Measurements from ENCODE around the gene PDE6H. TPM values are rescaled to one million over a fixed set of nuclear protein-coding genes. Genes with fewer than 3 reads are reported as not detected.

The PDE6H gene
- total and polyA plus RNA-seq, 2 of the 8 experiments (the other 6 are each of a cell fraction or from before 2014, with no cell fraction given) = not detected

DNA sequence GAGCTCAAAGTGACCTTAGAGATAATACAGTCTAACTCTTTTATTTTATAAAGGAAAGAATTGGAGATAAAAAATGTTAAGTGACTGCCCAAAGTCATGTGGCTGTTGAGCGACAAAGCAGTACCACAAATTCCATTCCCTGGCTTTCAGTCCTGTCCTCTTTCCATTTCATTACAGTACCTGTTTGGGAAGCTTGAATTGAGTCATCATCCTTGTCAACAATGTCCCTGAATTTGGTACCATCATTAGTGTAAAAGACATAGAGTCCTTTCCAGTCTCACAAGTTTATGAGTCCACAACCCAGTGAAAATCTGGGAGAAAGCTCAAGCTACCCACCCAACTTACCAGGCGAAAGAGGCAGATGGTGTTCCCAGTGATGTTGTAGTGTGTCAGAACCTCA lies 38.3 kb upstream of the PDE6H start (continued):
- TF ChIP-seq CTCF (IDR thresholded peaks at IDR 0.05; ENCODE audit: control extremely low read depth in 1 of 3, insufficient read depth in 1 of 3, low read depth in 1 of 3, low read length in 3 of 3) = no peak

Measured in H1 (cell line).